Measurements from ENCODE around the gene TALDO1. TPM values are rescaled to one million over a fixed set of nuclear protein-coding genes. Genes with fewer than 3 reads are reported as not detected.
A peak's percentile ranks its signal among the peaks of the same experiment; 100 is the strongest.

The TALDO1 gene
- polyA plus RNA-seq (ENCODE audit: insufficient read length in 4 of 4), result 100 to 1,000 TPM in 3 of 4 donors, 10 to 100 TPM in 1; 97.0 to 148 (median 132) TPM

DNA sequence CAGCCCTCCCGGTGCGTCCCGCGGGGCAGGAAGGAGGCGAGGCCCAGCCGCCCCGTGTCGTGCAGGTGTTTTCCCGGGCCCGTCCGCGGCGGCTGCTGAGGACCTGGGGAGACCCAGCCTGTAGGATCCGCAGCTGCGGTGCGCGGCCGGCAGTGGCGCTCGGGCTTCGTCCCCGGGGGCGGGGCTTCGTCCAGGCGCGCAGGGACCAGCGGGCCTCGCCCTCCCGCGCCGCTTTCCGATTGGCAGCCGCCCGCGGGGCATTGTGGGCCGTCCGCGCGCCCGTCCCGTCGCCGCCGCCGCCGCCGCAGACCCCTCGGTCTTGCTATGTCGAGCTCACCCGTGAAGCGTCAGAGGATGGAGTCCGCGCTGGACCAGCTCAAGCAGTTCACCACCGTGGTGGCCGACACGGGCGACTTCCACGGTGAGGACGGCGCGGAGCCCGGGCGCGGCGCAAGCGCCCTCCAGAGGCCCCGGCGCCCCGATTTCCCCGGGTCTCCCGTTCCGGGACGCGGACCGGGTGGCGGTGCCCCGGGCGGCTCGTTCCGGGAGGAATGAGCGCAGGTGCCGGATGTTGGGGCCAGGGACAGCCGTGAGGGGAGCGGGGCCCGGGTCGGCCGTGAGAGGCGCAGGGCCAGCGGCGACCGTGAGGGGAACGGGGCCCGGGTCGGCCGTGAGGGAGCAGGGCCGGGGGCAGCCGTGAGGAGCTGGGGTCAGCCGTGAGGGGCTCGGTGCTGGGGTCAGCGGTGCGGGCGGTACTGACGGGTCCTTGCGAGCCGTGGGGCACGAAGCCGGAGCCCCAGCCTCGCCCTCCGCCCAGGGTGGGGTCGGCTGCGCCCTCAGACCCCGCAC, at the start of gene TALDO1:
TSS of gene TALDO1 (plus strand) at position 307 of the 849 bp plus-strand sequence. CDS start at position 325, 18 bp downstream.
- peak; percentile 59 to 78 (median 70) for DNase-seq (ENCODE audit: low read depth in 4 of 4, low spot score in 3 of 4)

GRCh38 chr11:697811-698311, 49.4 kb upstream of the TALDO1 start:
- DNase-seq (ENCODE audit: low read depth in 4 of 4, low spot score in 3 of 4), result no peak

- DNase-seq (ENCODE audit: low read depth in 4 of 4, low spot score in 3 of 4), result no peak
These were observed 48.7 kb upstream of the TALDO1 start for GRCh38 chr11:698493-699115.

GRCh38 chr11:699116-699508, 48.2 kb upstream of the TALDO1 start:
- no peak for DNase-seq (ENCODE audit: low read depth in 4 of 4, low spot score in 3 of 4)

DNA sequence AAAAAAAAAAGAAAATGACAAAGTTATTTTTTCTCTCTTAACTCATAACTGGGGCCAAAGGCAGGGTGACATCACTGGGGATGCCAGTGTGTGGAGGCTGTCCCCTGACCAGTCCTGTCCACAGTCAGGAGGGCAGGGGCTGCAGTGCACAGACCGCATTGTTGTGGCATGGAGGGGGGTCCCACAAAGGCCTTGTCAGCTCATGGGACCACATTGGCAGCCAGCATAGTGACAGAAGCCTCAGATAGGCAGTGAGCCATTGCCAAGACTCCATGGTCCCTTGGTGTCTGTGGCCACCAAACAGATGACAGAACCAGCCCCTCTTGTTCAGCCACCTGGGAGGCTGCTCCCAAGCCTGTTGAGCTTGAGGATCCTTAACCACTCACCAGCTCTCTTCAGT, 47.5 kb upstream of the TALDO1 start:
- no peak for DNase-seq (ENCODE audit: low read depth in 4 of 4, low spot score in 3 of 4)

GRCh38 chr11:701741-702461, 45.4 kb upstream of the TALDO1 start:
- DNase-seq (ENCODE audit: low read depth in 4 of 4, low spot score in 3 of 4), result no peak

DNA sequence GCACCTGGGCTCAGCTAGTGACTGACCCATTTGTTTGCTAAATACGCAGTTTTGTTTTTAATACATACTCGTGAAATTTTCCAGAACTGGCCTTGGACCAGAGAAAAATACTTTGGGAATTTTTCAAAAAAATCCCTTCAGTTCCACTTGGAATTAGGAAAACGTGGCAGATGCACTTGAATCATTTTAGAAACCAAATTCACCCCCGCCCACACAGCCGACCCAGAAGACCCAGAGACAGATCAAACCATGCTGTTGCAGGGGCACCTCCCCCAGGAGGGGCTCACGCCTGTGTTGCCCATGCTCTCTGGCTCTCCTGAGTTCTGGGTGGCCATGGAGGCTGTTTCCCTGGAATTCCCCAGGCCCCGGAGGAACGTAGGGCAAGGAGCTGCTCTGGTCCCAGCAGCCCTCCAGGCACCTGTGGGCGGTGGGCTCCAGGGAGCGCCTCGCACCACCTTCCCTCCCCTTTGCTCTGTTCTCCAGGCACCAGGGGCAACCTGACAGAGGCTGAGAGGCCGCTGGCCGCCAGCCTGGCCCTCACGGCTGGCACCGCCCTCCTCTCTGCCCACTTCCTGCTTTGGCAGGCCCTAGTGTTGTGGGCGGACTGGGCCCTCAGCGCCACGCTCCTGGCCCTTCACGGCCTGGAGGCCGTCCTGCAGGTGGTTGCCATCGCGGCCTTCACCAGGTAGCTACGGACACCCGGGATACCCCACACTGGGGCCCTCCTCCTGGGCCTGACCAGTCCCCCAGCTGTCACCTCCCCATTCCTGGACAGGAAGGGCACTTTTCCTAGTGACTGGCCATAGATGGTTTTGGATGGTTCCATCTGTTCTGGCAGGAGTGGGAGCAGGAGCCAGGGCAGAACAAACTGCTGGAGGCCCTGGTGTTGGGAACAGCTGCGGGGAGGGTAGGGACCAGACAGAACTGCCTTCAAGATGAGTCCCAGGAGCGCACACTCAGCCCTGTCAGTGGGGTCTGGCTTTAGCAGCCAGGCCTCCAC, 44.5 kb upstream of the TALDO1 start:
- DNase-seq (ENCODE audit: low read depth in 4 of 4, low spot score in 3 of 4), result no peak

- no peak for DNase-seq (ENCODE audit: low read depth in 4 of 4, low spot score in 3 of 4)
These were observed 43.8 kb upstream of the TALDO1 start for GRCh38 chr11:703506-703905.

DNA sequence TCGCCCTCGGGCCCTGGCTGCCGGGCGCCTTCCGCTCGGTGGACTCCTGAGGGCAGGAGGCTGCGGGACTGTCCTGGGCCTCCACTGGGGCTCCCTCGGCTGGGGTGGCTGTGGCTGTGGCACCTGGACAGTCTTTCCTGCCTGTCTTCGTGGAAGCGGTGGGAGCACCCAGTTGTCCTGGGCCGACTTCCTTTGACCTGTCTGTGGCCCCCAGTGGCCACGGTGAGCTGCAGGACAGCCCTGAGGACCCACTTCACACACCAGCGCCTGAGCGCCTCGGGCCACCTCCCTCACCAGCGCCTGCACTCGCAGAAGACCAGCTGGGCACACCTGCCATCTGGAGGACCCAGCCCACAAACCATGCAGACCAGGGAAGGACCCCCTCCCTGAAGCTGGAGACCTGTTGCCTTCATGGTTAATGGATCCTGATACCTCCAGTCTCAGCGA, 43.0 kb upstream of the TALDO1 start:
- no peak for DNase-seq (ENCODE audit: low read depth in 4 of 4, low spot score in 3 of 4)

DNA sequence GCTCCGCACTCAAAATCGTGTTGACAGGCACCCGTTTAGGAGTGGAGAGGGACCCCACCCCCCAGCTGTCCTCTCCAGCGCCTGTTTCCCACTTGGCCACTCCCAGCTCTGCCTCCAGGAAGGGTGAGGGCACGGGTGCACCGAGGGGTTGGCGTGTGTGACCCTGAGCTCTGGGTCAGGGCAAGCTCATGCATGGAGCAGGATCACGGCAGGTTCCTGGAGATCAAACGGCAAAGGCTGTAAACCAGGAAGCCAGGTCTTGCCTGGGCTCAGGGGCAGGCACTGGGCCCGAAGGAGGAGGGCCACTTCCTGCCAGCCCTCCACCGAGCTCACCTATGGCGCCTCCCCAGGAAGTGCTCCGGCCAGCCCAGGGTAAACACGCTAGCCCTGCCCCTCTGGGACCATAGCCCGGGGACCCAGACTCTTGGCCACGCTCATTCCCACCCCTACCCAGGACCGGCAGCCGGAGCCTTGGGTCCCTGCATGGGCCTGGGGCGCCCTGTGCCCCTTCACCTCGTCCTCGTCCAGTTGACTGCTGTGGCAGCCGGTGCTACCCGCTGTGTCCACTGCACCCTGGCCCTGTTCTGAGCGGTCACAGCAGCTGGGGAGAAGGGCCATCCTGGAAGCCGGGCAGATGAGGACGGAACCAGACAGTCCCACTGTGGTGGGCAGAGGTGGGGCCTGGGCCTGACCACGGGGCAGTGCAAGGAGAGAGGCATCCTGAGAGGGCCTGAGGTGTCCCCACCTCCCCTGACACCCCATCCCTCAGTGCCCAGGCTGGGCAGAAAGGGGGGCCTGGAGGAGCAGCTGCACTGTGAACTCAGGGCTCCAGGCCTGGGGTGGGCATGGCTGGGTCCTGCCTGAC, 42.3 kb upstream of the TALDO1 start:
- no peak for DNase-seq (ENCODE audit: low read depth in 4 of 4, low spot score in 3 of 4)

- DNase-seq (ENCODE audit: low read depth in 4 of 4, low spot score in 3 of 4), result no peak
These were observed 41.4 kb upstream of the TALDO1 start, which contains the start of gene EPS8L2 for GRCh38 chr11:705646-706438. TSS of gene EPS8L2 (plus strand) at chr11:706231. CDS start at chr11:709408, 3,177 bp downstream.

- no peak for DNase-seq (ENCODE audit: low read depth in 4 of 4, low spot score in 3 of 4)
These were observed 40.8 kb upstream of the TALDO1 start for GRCh38 chr11:706439-706956.

GRCh38 chr11:706957-707816, 40.1 kb upstream of the TALDO1 start:
- DNase-seq (ENCODE audit: low read depth in 4 of 4, low spot score in 3 of 4), result no peak

DNA sequence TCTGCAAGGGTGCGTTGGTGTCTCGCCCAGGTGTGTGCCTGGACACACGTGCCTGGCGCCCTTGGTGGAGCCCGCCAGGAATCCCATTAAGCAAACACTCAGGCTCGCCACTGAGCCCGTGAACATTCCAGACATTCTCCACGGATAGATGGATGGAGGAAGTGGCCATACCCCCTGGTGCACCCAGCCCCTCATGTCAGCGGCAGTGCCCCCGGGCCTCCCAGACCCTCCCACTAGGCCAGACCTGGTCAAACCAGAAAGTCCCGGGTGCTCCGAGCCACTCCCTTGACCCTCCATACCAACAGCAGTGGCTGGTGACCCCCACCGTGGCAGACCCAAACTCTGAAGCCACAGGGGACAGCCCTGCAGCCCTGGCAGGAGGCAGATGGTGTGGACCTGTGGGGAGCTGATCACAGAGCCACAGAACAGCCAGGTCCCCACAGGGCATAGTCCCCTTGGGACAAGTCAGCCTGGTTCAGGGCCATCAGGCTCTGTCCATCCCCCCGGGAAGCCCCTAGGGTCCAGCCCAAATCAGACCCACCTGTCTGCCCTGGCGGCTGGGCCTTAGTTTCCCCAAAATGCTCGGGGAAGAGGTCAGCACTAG, 39.3 kb upstream of the TALDO1 start:
- no peak for DNase-seq (ENCODE audit: low read depth in 4 of 4, low spot score in 3 of 4)

- no peak for DNase-seq (ENCODE audit: low read depth in 4 of 4, low spot score in 3 of 4)
These were observed 38.8 kb upstream of the TALDO1 start for GRCh38 chr11:708511-708910.

Measured in left renal pelvis (tissue), 4 donors.